Activated CD8-positive, alpha-beta memory T cell treated with anti-CD3 and anti-CD28 coated beads, Interleukin-2, amount 50 U/mL, for 24 hours (primary cell): ENCODE results near the gene AFF3.

Experiments
- DNase-seq: peaks from one replicate; pipeline ENCODE4 v3.0.0-alpha.2; 2020; ENCODE audit errors: extremely low read depth

AFF3 gene

GRCh38 chr2:99860720-99861375 is 281.5 kb downstream of the AFF3 start:
- DNase-seq = no peak

- DNase-seq = no peak
Observed at GRCh38 chr2:99858951-99859596, 283.3 kb downstream of the AFF3 start.

- no peak for DNase-seq
Observed at GRCh38 chr2:99857867-99858444, 284.4 kb downstream of the AFF3 start.

- DNase-seq = no peak
Observed at GRCh38 chr2:99857372-99857771, 285.0 kb downstream of the AFF3 start.

GRCh38 chr2:99856119-99856518 is 286.3 kb downstream of the AFF3 start:
- DNase-seq = no peak

- DNase-seq = no peak
Observed at GRCh38 chr2:99854236-99854852, 288.0 kb downstream of the AFF3 start.

- DNase-seq = no peak
Observed at GRCh38 chr2:99852956-99853355, 289.4 kb downstream of the AFF3 start.

- no peak for DNase-seq
Observed at GRCh38 chr2:99852376-99852934, 289.9 kb downstream of the AFF3 start.

GRCh38 chr2:99851811-99852210 is 290.6 kb downstream of the AFF3 start:
- no peak for DNase-seq

- DNase-seq = no peak
Observed at GRCh38 chr2:99851089-99851488, 291.3 kb downstream of the AFF3 start.

- DNase-seq = no peak
Observed at GRCh38 chr2:99850084-99850710, 292.2 kb downstream of the AFF3 start.

- DNase-seq = no peak
Observed at GRCh38 chr2:99846462-99847107, 295.8 kb downstream of the AFF3 start.

- no peak for DNase-seq
Observed at GRCh38 chr2:99845296-99845695, 297.1 kb downstream of the AFF3 start.

- DNase-seq = no peak
Observed at GRCh38 chr2:99842451-99842850, 299.9 kb downstream of the AFF3 start.

GRCh38 chr2:99841749-99842148 is 300.6 kb downstream of the AFF3 start:
- no peak for DNase-seq

GRCh38 chr2:99840831-99841230 is 301.6 kb downstream of the AFF3 start:
- no peak for DNase-seq

GRCh38 chr2:99836690-99837605 is 305.4 kb downstream of the AFF3 start:
- DNase-seq = no peak

- no peak for DNase-seq
Observed at GRCh38 chr2:99834426-99834825, 308.0 kb downstream of the AFF3 start.

- no peak for DNase-seq
Observed at GRCh38 chr2:99833586-99834201, 308.7 kb downstream of the AFF3 start.

GRCh38 chr2:99832926-99833325 is 309.5 kb downstream of the AFF3 start:
- no peak for DNase-seq
